HepG2 (cell line): ENCODE measurements around the gene WNK2. TPM values are rescaled to one million over a fixed set of nuclear protein-coding genes. Genes with fewer than 3 reads are reported as not detected.

ENCODE experiments used
- ATAC-seq: fragments of 200-7000 bp; cut with Tn5 transposase; 3 replicates; pipeline ENCODE4 v1.9.1; 2020; ENCODE audit warnings: mild to moderate bottlenecking, moderate library complexity
- BruUV-seq: library from RNA; stranded (reverse); fragments of 400-500 nt; replicated peaks from 2 replicates; lab custom pipeline; 2021; lab: Mats Ljungman, UMichigan
- CTCF ChIA-PET: fragments of 300-600 bp; formaldehyde crosslinking; extraction: SDS; loops from one replicate; lab custom pipeline; 2021; ENCODE audit warnings: low total read pairs, inconsistent platforms, low intra/inter-chr PET ratio; lab: Yijun Ruan, JAX
- POLR2A ChIA-PET: fragments of 350-600 bp; sonication (Branson Sonifier 250); formaldehyde crosslinking; loops from one replicate; lab custom pipeline; 2020; ENCODE audit warnings: antibody characterized with exemption, inconsistent platforms; lab: Yijun Ruan, JAX
- DNase-seq: peaks from one replicate; pipeline ENCODE4 v3.0.0-alpha.2; 2015; ENCODE audit warnings: low spot score
- FAIRE-seq: peaks from 3 replicates; lab custom pipeline; 2011; peaks lifted over from hg19 to GRCh38; lab: Jason Lieb, UNC
- H2AFZ ChIP-seq: one replicate; pipeline ENCODE4 v1.6.1; 2011; ENCODE audit warnings: low read length, inconsistent platforms
- H3K27ac ChIP-seq: fragments of 300-600 bp; 3 replicates; pipeline ENCODE4 v1.8.0; 2011; ENCODE audit warnings: mixed run types, mild to moderate bottlenecking, mixed read lengths, low read length, inconsistent platforms; ENCODE audit not compliant: insufficient read depth; ENCODE audit errors: extremely low read length
- H3K27me3 ChIP-seq, 2 experiments: fragments of 200-600 bp in 1 of 2; 2 replicates in 1 of 2; 3 replicates in 1 of 2; pipeline versions ENCODE4 v1.6.0 to v1.8.0; 2011; ENCODE audit warnings: low read length in 2 of 2, mild to moderate bottlenecking in 2 of 2, moderate library complexity in 2 of 2, inconsistent platforms in 1 of 2; ENCODE audit not compliant: insufficient read depth in 2 of 2, control insufficient read depth in 1 of 2
- H3K36me3 ChIP-seq, 2 experiments: fragments of 200-600 bp in 1 of 2; replicated peaks in 1 of 2; 2 replicates in 1 of 2; 3 replicates in 1 of 2; pipeline versions ENCODE4 v1.5.1 to v1.8.0; 2011; ENCODE audit warnings: low read length in 2 of 2, inconsistent platforms in 1 of 2; ENCODE audit not compliant: insufficient read depth in 2 of 2, control insufficient read depth in 1 of 2
- H3K4me1 ChIP-seq: 2 replicates; pipeline ENCODE4 v1.5.1; 2012; ENCODE audit warnings: low read length, inconsistent platforms; ENCODE audit not compliant: insufficient read depth
- H3K4me2 ChIP-seq: 2 replicates; pipeline ENCODE4 v1.6.0; 2011; ENCODE audit warnings: low read depth, low read length, inconsistent platforms
- H3K4me3 ChIP-seq, 3 experiments: fragments of 200-600 bp in 1 of 3; sonication (generic), shearing (Covaris generic) in 1 of 3; replicated peaks in 1 of 3; 2 replicates each; pipeline ENCODE4 v1.5.1; 2011 to 2016; ENCODE audit warnings: low read length in 3 of 3, inconsistent platforms in 2 of 3, low read depth in 2 of 3, mild to moderate bottlenecking in 2 of 3, control low read depth in 1 of 3, mixed read lengths in 1 of 3; ENCODE audit not compliant: insufficient read depth in 1 of 3
- H3K79me2 ChIP-seq: one replicate; pipeline ENCODE4 v1.6.1; 2011; ENCODE audit warnings: low read length, inconsistent platforms; ENCODE audit not compliant: insufficient read depth
- H3K9ac ChIP-seq: 2 replicates; pipeline ENCODE4 v1.6.0; 2011; ENCODE audit warnings: mild to moderate bottlenecking, low read depth, low read length, inconsistent platforms; ENCODE audit not compliant: insufficient read depth
- H3K9me3 ChIP-seq: 2 replicates; pipeline ENCODE4 v1.5.1; 2012; ENCODE audit warnings: mild to moderate bottlenecking, low read length
- H4K20me1 ChIP-seq: 2 replicates; pipeline ENCODE4 v1.6.0; 2011; ENCODE audit warnings: inconsistent platforms, mild to moderate bottlenecking, low read length, moderate library complexity; ENCODE audit not compliant: insufficient read depth
- BHLHE40 ChIP-seq: IDR thresholded peaks from 2 replicates; pipeline ENCODE4 v1.6.1; 2011; ENCODE audit warnings: low read length, improper control_type of control experiment
- CBX5 ChIP-seq: sonication (generic); formaldehyde crosslinking; IDR thresholded peaks from 2 replicates; pipeline ENCODE4 v1.4.0; 2020; ENCODE audit warnings: missing genetic modification reagents, borderline replicate concordance
- CEBPB ChIP-seq: IDR thresholded peaks from 2 replicates; pipeline ENCODE4 v1.6.1; 2011; ENCODE audit warnings: low read depth, low read length, improper control_type of control experiment, borderline replicate concordance
- FOSL1 ChIP-seq: sonication (generic); formaldehyde crosslinking; IDR thresholded peaks from 2 replicates; pipeline ENCODE4 v1.9.0; 2021; ENCODE audit warnings: missing genetic modification reagents, borderline replicate concordance
- FOXK1 ChIP-seq: sonication (generic); formaldehyde crosslinking; IDR thresholded peaks from 2 replicates; pipeline ENCODE4 v1.4.0; 2020; ENCODE audit warnings: low read depth, missing genetic modification reagents, borderline replicate concordance
- HNRNPL ChIP-seq: fragments of 200-400 bp; formaldehyde crosslinking; IDR thresholded peaks from 2 replicates; pipeline ENCODE4 v1.6.1; 2017; ENCODE audit warnings: mild to moderate bottlenecking, low read depth, low read length
- HOXA3 ChIP-seq: sonication (generic); formaldehyde crosslinking; IDR thresholded peaks from 2 replicates; pipeline ENCODE4 v1.5.0; 2020; ENCODE audit warnings: missing genetic modification reagents
- IRX3 ChIP-seq: sonication (generic); formaldehyde crosslinking; IDR thresholded peaks from 2 replicates; pipeline ENCODE4 v1.8.1; 2023; ENCODE audit warnings: mild to moderate bottlenecking, low read depth, missing genetic modification reagents, borderline replicate concordance
- KDM2A ChIP-seq: sonication (generic); formaldehyde crosslinking; IDR thresholded peaks from 2 replicates; pipeline ENCODE4 v1.4.0; 2020; ENCODE audit warnings: low read depth, missing genetic modification reagents, borderline replicate concordance
- RXRA ChIP-seq: sonication (generic); formaldehyde crosslinking; IDR thresholded peaks from 2 replicates; pipeline ENCODE4 v1.5.1; 2020; ENCODE audit warnings: missing genetic modification reagents
- ZBTB7B ChIP-seq: sonication (generic); formaldehyde crosslinking; IDR thresholded peaks from 2 replicates; pipeline ENCODE4 v1.4.0; 2020; ENCODE audit warnings: missing genetic modification reagents
- ZNF350 ChIP-seq: sonication (generic); formaldehyde crosslinking; IDR thresholded peaks from 2 replicates; pipeline ENCODE4 v1.4.0; 2020; ENCODE audit warnings: mild to moderate bottlenecking, low read depth, missing genetic modification reagents, borderline replicate concordance
- ZNF431 ChIP-seq: sonication (generic); formaldehyde crosslinking; IDR thresholded peaks from 2 replicates; pipeline ENCODE4 v1.9.0; 2022; ENCODE audit warnings: missing genetic modification reagents, low read depth, mild to moderate bottlenecking, borderline replicate concordance
- ZNF569 ChIP-seq: sonication (generic); formaldehyde crosslinking; IDR thresholded peaks from 2 replicates; pipeline ENCODE4 v1.5.0; 2020; ENCODE audit warnings: mild to moderate bottlenecking, missing genetic modification reagents, moderate library complexity, borderline replicate concordance
- ZNF614 ChIP-seq: IDR thresholded peaks from 2 replicates; pipeline ENCODE4 v1.6.1; 2018; ENCODE audit warnings: missing biosample characterization, missing genetic modification reagents, inconsistent platforms, borderline replicate concordance
- ZNF775 ChIP-seq: sonication (generic); formaldehyde crosslinking; IDR thresholded peaks from 2 replicates; pipeline ENCODE4 v1.4.0; 2020; ENCODE audit warnings: missing genetic modification reagents, mild to moderate bottlenecking, moderate library complexity, borderline replicate concordance
- WGBS: methylation state at CpG from one replicate; pipeline ENCODE4 v1.1.6; 2017; ENCODE audit warnings: low lambda C conversion rate; 5-methylcytosine and 5-hydroxymethylcytosine counted together
- in situ Hi-C: cut with HindIII; loops from 2 replicates; pipeline ENCODE4 v1.10.0; 2017; ENCODE audit warnings: low pct_unique_long_range_greater_than_20kb; ENCODE audit not compliant: extremely low pct_ligation_motif_present
- intact Hi-C: fragments of 100-400 bp; cut with micrococcal nuclease; formaldehyde crosslinking; loops from one replicate; pipeline ENCODE4 v1.10.0; 2022; ENCODE audit not compliant: unreplicated experiment
- polyA plus RNA-seq, 8 experiments: library from polyadenylated mRNA; depleted of rRNA in 3 of 8; stranded (reverse) in 7 of 8; unstranded in 1 of 8; fragments of >200 nt; fragmentation: Illumina TruSeq in 4 of 8; extraction: Trizol in 4 of 8; gene quantifications; 2 replicates each; pipeline versions ENCODE4 v1.2.1 to v1.2.3, GENCODE V29; 2011 to 2016; ENCODE audit warnings: low read depth in 4 of 8, missing spikeins in 1 of 8, mixed read lengths in 1 of 8; ENCODE audit not compliant: insufficient read depth in 1 of 8
- total RNA-seq, 5 experiments: library from RNA; depleted of rRNA; stranded (reverse); fragments of >200 nt; fragmentation: Illumina TruSeq; extraction: Trizol; gene quantifications; 2 replicates each; pipeline ENCODE4 v1.2.3, GENCODE V29; 2016; ENCODE audit warnings: low read depth in 1 of 5
- TF ChIP-seq, protein P1 (sequence below): IDR thresholded peaks from 2 replicates; pipeline ENCODE4 v1.6.1; 2012; ENCODE audit warnings: inconsistent platforms
- TF ChIP-seq, protein P2 (sequence below): sonication (generic); formaldehyde crosslinking; IDR thresholded peaks from 2 replicates; pipeline ENCODE4 v1.8.0; 2022; ENCODE audit warnings: mild to moderate bottlenecking, missing genetic modification reagents; ENCODE audit not compliant: insufficient replicate concordance
- TF ChIP-seq, protein P3 (sequence below): sonication (generic); formaldehyde crosslinking; IDR thresholded peaks from 2 replicates; pipeline ENCODE4 v1.4.0; 2020; ENCODE audit warnings: missing genetic modification reagents

WNK2 gene
- total and polyA plus RNA-seq, 2 of the 13 experiments (the other 11 are each of a cell fraction or from before 2014, with no cell fraction given) = 10.5 to 12.0 TPM

DNA sequence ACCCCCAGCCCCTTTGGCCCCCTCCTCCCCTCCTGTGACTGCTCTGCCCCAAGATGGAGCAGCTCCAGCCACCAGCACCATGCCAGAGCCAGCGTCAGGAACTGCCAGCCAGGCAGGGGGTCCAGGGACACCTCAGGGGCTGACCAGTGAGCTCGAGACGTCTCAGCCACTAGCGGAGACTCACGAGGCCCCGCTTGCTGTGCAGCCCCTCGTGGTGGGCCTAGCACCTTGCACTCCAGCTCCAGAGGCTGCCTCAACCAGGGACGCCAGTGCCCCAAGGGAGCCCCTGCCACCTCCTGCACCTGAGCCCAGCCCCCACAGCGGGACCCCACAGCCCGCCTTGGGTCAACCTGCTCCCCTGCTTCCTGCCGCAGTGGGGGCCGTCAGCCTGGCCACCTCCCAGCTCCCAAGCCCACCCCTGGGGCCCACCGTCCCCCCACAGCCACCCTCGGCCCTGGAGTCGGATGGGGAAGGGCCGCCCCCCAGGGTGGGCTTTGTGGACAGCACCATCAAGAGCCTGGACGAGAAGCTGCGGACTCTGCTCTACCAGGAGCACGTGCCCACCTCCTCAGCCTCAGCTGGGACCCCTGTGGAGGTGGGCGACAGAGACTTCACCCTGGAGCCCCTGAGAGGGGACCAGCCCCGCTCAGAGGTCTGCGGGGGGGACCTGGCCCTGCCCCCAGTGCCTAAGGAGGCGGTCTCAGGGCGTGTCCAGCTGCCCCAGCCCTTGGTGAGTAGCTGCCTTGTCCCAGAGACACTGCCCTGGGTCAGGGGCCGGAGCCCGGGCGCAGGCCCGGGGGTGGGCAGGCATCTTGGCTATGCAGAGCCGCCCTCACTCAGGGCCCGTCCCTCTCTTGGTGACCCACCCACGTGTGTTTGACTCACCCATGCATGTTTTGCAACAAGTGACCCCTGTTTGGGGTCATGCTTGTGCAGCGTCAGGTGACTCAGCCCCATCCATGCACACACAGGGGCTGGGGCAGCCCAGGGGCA lies 105.2 kb downstream of the WNK2 start:
- Histone ChIP-seq H3K79me2 (no peaks in the 10 kb centered on the region), H3K4me3 (no peak overlapping the region), H3K27me3 (no peaks in the 10 kb centered on the region), H3K4me1 (peaks cover 31% of the 10 kb centered on the region), H3K9me3 (no peaks in the 10 kb centered on the region), H2AFZ (no peak overlapping the region), H3K27ac (no peak overlapping the region), H3K9ac (no peak overlapping the region), H4K20me1 (no peaks in the 10 kb centered on the region), H3K4me2 (no peak overlapping the region), H3K36me3 (peaks cover 9 to 19% of the 10 kb centered on the region in 2 experiments; a peak in 4 of 5 replicates)
- ATAC-seq = peak; percentile 84
- ChIA-PET POLR2A (interaction anchor here (0.9 to 3.7 kb wide), 3 partner anchors 9 to 93 kb away, joined by 3 to 67 read pairs (median 5); no protein-coding TSS in a partner anchor), CTCF (no interaction called here)
- intact Hi-C loops (no loop called here), in situ Hi-C loops (no loop called here)
- WGBS = 80% methylated on average over 3 of the region's 32 CpGs
- peak; percentile 79 for DNase-seq
- peak; percentile 21 for FAIRE-seq
- BruUV-seq = no TSS peak
- TF ChIP-seq ZNF350 (CRISPR knock-in tag) (0 out of 2 replicates have a peak, but pooled peaks have one; percentile 27), HOXA3 (CRISPR knock-in tag) (peak; percentile 43; the same call in 1 of the 2 replicates), HNRNPL (0 out of 2 replicates have a peak, but pooled peaks have one; percentile 16), ZNF569 (CRISPR knock-in tag) (no peak), KDM2A (peak; percentile 33; the same call in 1 of the 2 replicates), IRX3 (no peak), FOXK1 (peak; percentile 69; the same call in 1 of the 2 replicates), RXRA (CRISPR knock-in tag) (peak; percentile 96), CEBPB (peak; percentile 91), ZNF775 (no peak), ZNF614 (CRISPR knock-in tag) (no peak), CBX5 (CRISPR knock-in tag) (peak; percentile 49; the same call in 1 of the 2 replicates), BHLHE40 (peak; percentile 83), FOSL1 (CRISPR knock-in tag) (peak; percentile 62; the same call in 1 of the 2 replicates), ZBTB7B (CRISPR knock-in tag) (0 out of 2 replicates have a peak, but pooled peaks have one; percentile 46), ZNF431 (CRISPR knock-in tag) (no peak)
- TF ChIP-seq, protein P1, sequence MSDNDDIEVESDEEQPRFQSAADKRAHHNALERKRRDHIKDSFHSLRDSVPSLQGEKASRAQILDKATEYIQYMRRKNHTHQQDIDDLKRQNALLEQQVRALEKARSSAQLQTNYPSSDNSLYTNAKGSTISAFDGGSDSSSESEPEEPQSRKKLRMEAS = peak; percentile 71
- TF ChIP-seq, protein P2, sequence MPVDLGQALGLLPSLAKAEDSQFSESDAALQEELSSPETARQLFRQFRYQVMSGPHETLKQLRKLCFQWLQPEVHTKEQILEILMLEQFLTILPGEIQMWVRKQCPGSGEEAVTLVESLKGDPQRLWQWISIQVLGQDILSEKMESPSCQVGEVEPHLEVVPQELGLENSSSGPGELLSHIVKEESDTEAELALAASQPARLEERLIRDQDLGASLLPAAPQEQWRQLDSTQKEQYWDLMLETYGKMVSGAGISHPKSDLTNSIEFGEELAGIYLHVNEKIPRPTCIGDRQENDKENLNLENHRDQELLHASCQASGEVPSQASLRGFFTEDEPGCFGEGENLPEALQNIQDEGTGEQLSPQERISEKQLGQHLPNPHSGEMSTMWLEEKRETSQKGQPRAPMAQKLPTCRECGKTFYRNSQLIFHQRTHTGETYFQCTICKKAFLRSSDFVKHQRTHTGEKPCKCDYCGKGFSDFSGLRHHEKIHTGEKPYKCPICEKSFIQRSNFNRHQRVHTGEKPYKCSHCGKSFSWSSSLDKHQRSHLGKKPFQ (CRISPR knock-in tag) = no peak
- TF ChIP-seq, protein P3, sequence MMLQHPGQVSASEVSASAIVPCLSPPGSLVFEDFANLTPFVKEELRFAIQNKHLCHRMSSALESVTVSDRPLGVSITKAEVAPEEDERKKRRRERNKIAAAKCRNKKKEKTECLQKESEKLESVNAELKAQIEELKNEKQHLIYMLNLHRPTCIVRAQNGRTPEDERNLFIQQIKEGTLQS (CRISPR knock-in tag) = peak; percentile 69; the same call in 1 of the 2 replicates
